ENCODE data around the gene ZSWIM8.

ZSWIM8 gene

GRCh38 chr10:73843261-73843660 lies 57.9 kb downstream of the ZSWIM8 start:
- DNase-seq (ENCODE audit: low read depth): no peak

DNA sequence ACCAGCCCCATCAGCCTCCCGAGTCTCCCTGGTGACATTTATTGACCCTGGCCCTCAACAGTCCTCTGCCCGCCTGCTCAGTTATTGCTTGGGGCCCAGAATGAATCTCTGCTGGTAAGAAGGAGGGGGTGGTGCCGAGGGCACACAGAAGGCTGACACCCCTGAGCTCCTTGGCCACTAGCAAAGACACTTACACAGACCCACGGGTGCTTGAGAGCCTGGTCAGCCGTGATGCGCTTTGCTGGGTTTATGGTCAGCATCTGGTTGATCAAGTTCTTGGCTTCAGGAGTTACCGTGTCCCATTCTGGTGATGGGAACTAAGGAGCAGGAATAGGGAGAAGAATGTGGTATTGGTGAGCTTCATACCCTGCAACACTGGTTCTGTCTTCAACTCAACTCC lies 61.6 kb downstream of the ZSWIM8 start:
- no peak for DNase-seq (ENCODE audit: low read depth)

- DNase-seq (ENCODE audit: low read depth): peak; percentile 84
Observed at GRCh38 chr10:73848821-73849489, 63.5 kb downstream of the ZSWIM8 start.

DNA sequence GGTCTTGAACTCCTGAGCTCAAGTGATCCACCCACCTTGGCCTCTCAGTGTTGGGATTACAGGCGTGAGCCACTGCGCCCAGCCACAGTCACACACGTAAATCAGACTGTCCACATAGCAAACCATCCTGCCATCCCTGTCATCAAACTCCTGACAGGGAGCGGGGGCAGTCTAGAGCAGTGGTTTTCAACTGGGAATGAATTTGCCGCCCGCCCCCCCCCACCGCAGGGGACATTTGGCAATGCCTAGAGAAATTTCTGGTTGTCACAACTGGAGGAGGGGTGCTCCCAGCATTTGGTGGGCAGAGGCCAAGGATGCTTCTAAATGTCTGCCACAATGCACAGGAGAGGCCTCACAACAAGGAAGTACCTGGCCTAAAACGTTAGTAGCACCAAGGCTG lies 64.8 kb downstream of the ZSWIM8 start:
- DNase-seq (ENCODE audit: low read depth): no peak

- no peak for DNase-seq (ENCODE audit: low read depth)
Observed at GRCh38 chr10:73850863-73851461, 65.6 kb downstream of the ZSWIM8 start.

Measured in activated T-cell treated with anti-CD3 and anti-CD28 coated beads for 24 hours (primary cell).